Tibial nerve (tissue), 4 donors: ENCODE measurements around the gene RAB24. TPM values are rescaled to one million over a fixed set of nuclear protein-coding genes. Genes with fewer than 3 reads are reported as not detected.

ENCODE experiments used
- DNase-seq, 2 donors: peaks; one replicate each; pipeline ENCODE4 v3.0.0-alpha.2; 2019; ENCODE audit warnings: low spot score in 2 of 2
- H3K27ac ChIP-seq, 4 donors: fragments of 200-600 bp; sonication (generic) in 3 of 4; one replicate each; pipeline ENCODE4 v1.5.1; 2017 to 2019; ENCODE audit warnings: mild to moderate bottlenecking in 1 of 4
- H3K27me3 ChIP-seq, 2 donors: fragments of 200-600 bp; sonication (generic) in 1 of 2; one replicate each; pipeline versions ENCODE4 v1.5.1 to v1.6.0; 2017 to 2019
- H3K36me3 ChIP-seq, 3 donors: fragments of 200-600 bp; sonication (generic); one replicate each; pipeline ENCODE4 v1.5.1; 2018 to 2019
- H3K4me1 ChIP-seq, 4 donors: fragments of 200-600 bp; sonication (generic) in 3 of 4; one replicate each; pipeline ENCODE4 v1.5.1; 2017 to 2019
- H3K4me3 ChIP-seq, 4 donors: fragments of 200-600 bp; sonication (generic) in 3 of 4; one replicate each; pipeline ENCODE4 v1.5.1; 2017 to 2019; ENCODE audit warnings: mild to moderate bottlenecking in 1 of 4, moderate library complexity in 1 of 4
- H3K9me3 ChIP-seq, 4 donors: fragments of 200-600 bp; sonication (generic) in 3 of 4; one replicate each; pipeline ENCODE4 v1.5.1; 2017 to 2019
- EP300 ChIP-seq, 2 donors: sonication (generic); formaldehyde crosslinking; IDR thresholded peaks; one replicate each; pipeline ENCODE4 v1.6.1; 2017; ENCODE audit warnings: antibody characterized with exemption in 2 of 2, mild to moderate bottlenecking in 1 of 2
- POLR2A ChIP-seq, 2 donors: fragments of 450-650 bp; IDR thresholded peaks; one replicate each; pipeline ENCODE4 v1.6.1; 2017; ENCODE audit warnings: antibody characterized with exemption in 2 of 2, mild to moderate bottlenecking in 2 of 2, moderate library complexity in 2 of 2
- WGBS, 2 donors: methylation state at CpG; one replicate each; pipeline ENCODE4 v1.1.5; 2018; 5-methylcytosine and 5-hydroxymethylcytosine counted together
- total RNA-seq, 4 donors: library from RNA; depleted of rRNA; stranded (reverse); fragments of >200 nt; gene quantifications; one replicate each; pipeline ENCODE4 v1.1.0, GENCODE V29; 2016
- TF ChIP-seq, protein P1 (sequence below), 5 experiments: fragments of 200-600 bp in 3 of 5; fragments of 450-650 bp in 2 of 5; sonication (generic) in 3 of 5; IDR thresholded peaks; one replicate each; pipeline ENCODE4 v1.5.1; 2016 to 2019; ENCODE audit warnings: antibody characterized with exemption in 5 of 5, mild to moderate bottlenecking in 3 of 5, moderate library complexity in 2 of 5

RAB24 gene
- total RNA-seq, 4 donors from 2014 or later: 24.1 to 56.7 (median 35.4) TPM

DNA sequence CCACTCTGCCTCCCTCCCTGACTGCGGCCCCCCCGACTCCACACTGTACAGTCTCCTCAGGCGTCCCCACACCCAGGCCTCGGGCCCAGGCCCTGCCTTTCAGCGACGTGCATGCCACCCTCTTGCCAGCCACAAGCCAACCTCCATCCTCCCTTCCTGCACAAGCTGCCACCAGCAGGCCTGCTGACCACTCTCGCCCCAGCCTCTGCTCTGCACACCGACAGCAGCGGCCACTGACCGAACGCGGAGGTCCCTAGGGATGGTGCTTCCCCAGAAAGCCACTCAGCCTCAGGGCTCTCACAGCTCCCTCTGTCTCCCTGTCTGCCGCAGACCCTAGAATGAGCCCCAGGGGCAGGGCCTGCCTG is 29.4 kb upstream of the RAB24 start:
- 85 to 89% methylated on average over 13 of the region's 13 CpGs for WGBS, 2 donors
- H3K36me3 ChIP-seq: peaks cover 6 to 98% (median 32%) of the 10 kb centered on the region in 3 donors
- H3K4me1 ChIP-seq: no peaks in the 10 kb centered on the region
- no peak overlapping the region for H3K27ac ChIP-seq
- no peak for DNase-seq
- no peak for TF ChIP-seq POLR2A (IDR thresholded peaks at IDR 0.05)
- TF ChIP-seq EP300 (IDR thresholded peaks at IDR 0.05): no peak
- TF ChIP-seq, protein P1, sequence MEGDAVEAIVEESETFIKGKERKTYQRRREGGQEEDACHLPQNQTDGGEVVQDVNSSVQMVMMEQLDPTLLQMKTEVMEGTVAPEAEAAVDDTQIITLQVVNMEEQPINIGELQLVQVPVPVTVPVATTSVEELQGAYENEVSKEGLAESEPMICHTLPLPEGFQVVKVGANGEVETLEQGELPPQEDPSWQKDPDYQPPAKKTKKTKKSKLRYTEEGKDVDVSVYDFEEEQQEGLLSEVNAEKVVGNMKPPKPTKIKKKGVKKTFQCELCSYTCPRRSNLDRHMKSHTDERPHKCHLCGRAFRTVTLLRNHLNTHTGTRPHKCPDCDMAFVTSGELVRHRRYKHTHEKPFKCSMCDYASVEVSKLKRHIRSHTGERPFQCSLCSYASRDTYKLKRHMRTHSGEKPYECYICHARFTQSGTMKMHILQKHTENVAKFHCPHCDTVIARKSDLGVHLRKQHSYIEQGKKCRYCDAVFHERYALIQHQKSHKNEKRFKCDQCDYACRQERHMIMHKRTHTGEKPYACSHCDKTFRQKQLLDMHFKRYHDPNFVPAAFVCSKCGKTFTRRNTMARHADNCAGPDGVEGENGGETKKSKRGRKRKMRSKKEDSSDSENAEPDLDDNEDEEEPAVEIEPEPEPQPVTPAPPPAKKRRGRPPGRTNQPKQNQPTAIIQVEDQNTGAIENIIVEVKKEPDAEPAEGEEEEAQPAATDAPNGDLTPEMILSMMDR (IDR thresholded peaks at IDR 0.05): no peak
- H3K9me3 ChIP-seq: no peaks in the 10 kb centered on the region
- H3K27me3 ChIP-seq: no peaks in the 10 kb centered on the region
- no peak overlapping the region for H3K4me3 ChIP-seq

DNA sequence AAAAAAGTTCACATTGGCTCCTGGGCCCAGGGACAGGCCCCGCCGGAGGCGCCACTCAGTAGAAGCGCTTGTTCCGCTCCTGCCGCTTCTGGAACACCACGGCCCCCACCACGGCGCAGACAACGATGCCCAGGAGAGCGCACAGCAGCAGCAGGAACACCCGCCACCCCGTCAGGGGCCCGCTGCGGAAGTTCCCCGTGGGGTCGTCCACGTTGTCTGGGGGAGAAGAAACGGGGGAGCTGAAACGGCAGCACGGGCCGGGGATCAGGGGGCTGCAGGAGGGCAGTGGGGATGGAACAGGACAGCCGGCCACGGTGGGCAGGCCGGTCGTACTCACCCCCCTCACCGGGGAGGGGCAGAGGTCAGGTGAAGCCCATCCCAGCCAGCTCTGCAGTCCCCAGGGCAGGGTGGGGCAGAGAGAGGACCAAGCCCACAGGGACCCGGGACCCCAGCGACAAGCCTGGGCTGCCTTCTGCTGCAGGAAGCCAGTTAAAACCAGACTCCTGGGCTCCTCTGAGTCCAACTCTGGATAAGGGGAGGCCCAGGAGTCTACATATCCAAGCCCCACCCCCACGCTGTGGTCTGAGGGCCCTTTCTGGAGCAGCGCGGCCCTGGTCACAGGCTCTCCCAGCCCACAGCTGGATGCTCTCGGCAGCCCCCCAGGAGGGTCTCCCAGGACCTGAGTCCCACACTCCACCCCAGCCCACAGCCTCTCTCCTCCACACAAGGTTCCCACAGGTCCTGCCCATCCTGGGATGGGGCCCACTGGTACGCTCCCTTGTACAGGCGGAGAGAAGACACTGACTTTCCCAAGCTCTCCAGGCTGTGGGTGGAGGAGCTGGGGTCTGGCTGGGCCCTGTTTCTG is 28.7 kb upstream of the RAB24 start:
- Histone ChIP-seq H3K9me3 (no peaks in the 10 kb centered on the region), H3K36me3 (peaks cover 6 to 92% (median 32%) of the 10 kb centered on the region in 3 donors)
- TF ChIP-seq POLR2A (IDR thresholded peaks at IDR 0.05) (no peak), EP300 (IDR thresholded peaks at IDR 0.05) (no peak)

GRCh38 chr5:177330991-177331842 is 27.7 kb upstream of the RAB24 start:
- WGBS, 2 donors: 79 to 82% methylated on average over 27 of the region's 27 CpGs
- H3K27ac ChIP-seq: no peak overlapping the region
- TF ChIP-seq, protein P1 (IDR thresholded peaks at IDR 0.05): no peak
- TF ChIP-seq EP300 (IDR thresholded peaks at IDR 0.05) (no peak), POLR2A (IDR thresholded peaks at IDR 0.05) (no peak)
- no peaks in the 10 kb centered on the region for H3K27me3 ChIP-seq
- no peak overlapping the region for H3K4me3 ChIP-seq
- H3K36me3 ChIP-seq: peaks cover 6 to 83% (median 24%) of the 10 kb centered on the region in 3 donors
- no peaks in the 10 kb centered on the region for H3K9me3 ChIP-seq
- no peaks in the 10 kb centered on the region for H3K4me1 ChIP-seq
- no peak for DNase-seq

More for the DNA sequence above, 28.7 kb upstream of the RAB24 start:
- H3K4me1 ChIP-seq: no peaks in the 10 kb centered on the region
- H3K4me3 ChIP-seq: no peak overlapping the region
- H3K27ac ChIP-seq: no peak overlapping the region
- WGBS, 2 donors: 85% methylated on average over 29 to 35 of the region's 35 CpGs
- no peak for DNase-seq
- no peaks in the 10 kb centered on the region for H3K27me3 ChIP-seq

GRCh38 chr5:177329883-177330282 is 26.4 kb upstream of the RAB24 start:
- TF ChIP-seq EP300 (IDR thresholded peaks at IDR 0.05) (no peak), POLR2A (IDR thresholded peaks at IDR 0.05) (no peak)
- TF ChIP-seq, protein P1 (IDR thresholded peaks at IDR 0.05): no peak
- Histone ChIP-seq H3K27me3 (no peaks in the 10 kb centered on the region), H3K4me1 (no peaks in the 10 kb centered on the region), H3K4me3 (no peak overlapping the region), H3K36me3 (peaks cover 6 to 75% (median 18%) of the 10 kb centered on the region in 3 donors), H3K27ac (no peak overlapping the region), H3K9me3 (no peaks in the 10 kb centered on the region)
- WGBS, 2 donors: 90 to 95% methylated on average over 3 to 6 of the region's 6 CpGs
- DNase-seq: no peak

GRCh38 chr5:177328545-177329231 is 25.2 kb upstream of the RAB24 start:
- H3K36me3 ChIP-seq: peaks cover 3 to 69% (median 15%) of the 10 kb centered on the region in 3 donors
- no peak for DNase-seq
- H3K4me1 ChIP-seq: no peaks in the 10 kb centered on the region
- H3K4me3 ChIP-seq: no peak overlapping the region
- no peak for TF ChIP-seq EP300 (IDR thresholded peaks at IDR 0.05)
- H3K27ac ChIP-seq: peak overlapping the region in 1 of 4 donors; percentile 15
- H3K27me3 ChIP-seq: no peaks in the 10 kb centered on the region
- 88 to 93% methylated on average over 19 of the region's 19 CpGs for WGBS, 2 donors
- no peaks in the 10 kb centered on the region for H3K9me3 ChIP-seq
